HepG2 (cell line): Measurements from ENCODE around the gene CHRM2. TPM values are rescaled to one million over a fixed set of nuclear protein-coding genes. Genes with fewer than 3 reads are reported as not detected.

Experiments used
- ATAC-seq: fragments of 200-7000 bp; cut with Tn5 transposase; 3 replicates; pipeline ENCODE4 v1.9.1; 2020; ENCODE audit warnings: mild to moderate bottlenecking, moderate library complexity
- BruUV-seq: library from RNA; stranded (reverse); fragments of 400-500 nt; replicated peaks from 2 replicates; lab custom pipeline; 2021; lab: Mats Ljungman, UMichigan
- CTCF ChIA-PET: fragments of 300-600 bp; formaldehyde crosslinking; extraction: SDS; loops from one replicate; lab custom pipeline; 2021; ENCODE audit warnings: low total read pairs, inconsistent platforms, low intra/inter-chr PET ratio; lab: Yijun Ruan, JAX
- POLR2A ChIA-PET: fragments of 350-600 bp; sonication (Branson Sonifier 250); formaldehyde crosslinking; loops from one replicate; lab custom pipeline; 2020; ENCODE audit warnings: antibody characterized with exemption, inconsistent platforms; lab: Yijun Ruan, JAX
- DNase-seq: peaks from one replicate; pipeline ENCODE4 v3.0.0-alpha.2; 2015; ENCODE audit warnings: low spot score
- FAIRE-seq: peaks from 3 replicates; lab custom pipeline; 2011; peaks lifted over from hg19 to GRCh38; lab: Jason Lieb, UNC
- H2AFZ ChIP-seq: one replicate; pipeline ENCODE4 v1.6.1; 2011; ENCODE audit warnings: low read length, inconsistent platforms
- H3K27ac ChIP-seq: fragments of 300-600 bp; 3 replicates; pipeline ENCODE4 v1.8.0; 2011; ENCODE audit warnings: mixed run types, mild to moderate bottlenecking, mixed read lengths, low read length, inconsistent platforms; ENCODE audit not compliant: insufficient read depth; ENCODE audit errors: extremely low read length
- H3K27me3 ChIP-seq, 2 experiments: fragments of 200-600 bp in 1 of 2; 2 replicates in 1 of 2; 3 replicates in 1 of 2; pipeline versions ENCODE4 v1.6.0 to v1.8.0; 2011; ENCODE audit warnings: low read length in 2 of 2, mild to moderate bottlenecking in 2 of 2, moderate library complexity in 2 of 2, inconsistent platforms in 1 of 2; ENCODE audit not compliant: insufficient read depth in 2 of 2, control insufficient read depth in 1 of 2
- H3K36me3 ChIP-seq, 2 experiments: fragments of 200-600 bp in 1 of 2; replicated peaks in 1 of 2; 2 replicates in 1 of 2; 3 replicates in 1 of 2; pipeline versions ENCODE4 v1.5.1 to v1.8.0; 2011; ENCODE audit warnings: low read length in 2 of 2, inconsistent platforms in 1 of 2; ENCODE audit not compliant: insufficient read depth in 2 of 2, control insufficient read depth in 1 of 2
- H3K4me1 ChIP-seq: 2 replicates; pipeline ENCODE4 v1.5.1; 2012; ENCODE audit warnings: low read length, inconsistent platforms; ENCODE audit not compliant: insufficient read depth
- H3K4me2 ChIP-seq: 2 replicates; pipeline ENCODE4 v1.6.0; 2011; ENCODE audit warnings: low read depth, low read length, inconsistent platforms
- H3K4me3 ChIP-seq, 3 experiments: fragments of 200-600 bp in 1 of 3; sonication (generic), shearing (Covaris generic) in 1 of 3; replicated peaks in 1 of 3; 2 replicates each; pipeline ENCODE4 v1.5.1; 2011 to 2016; ENCODE audit warnings: low read length in 3 of 3, inconsistent platforms in 2 of 3, low read depth in 2 of 3, mild to moderate bottlenecking in 2 of 3, control low read depth in 1 of 3, mixed read lengths in 1 of 3; ENCODE audit not compliant: insufficient read depth in 1 of 3
- H3K79me2 ChIP-seq: one replicate; pipeline ENCODE4 v1.6.1; 2011; ENCODE audit warnings: low read length, inconsistent platforms; ENCODE audit not compliant: insufficient read depth
- H3K9ac ChIP-seq: 2 replicates; pipeline ENCODE4 v1.6.0; 2011; ENCODE audit warnings: mild to moderate bottlenecking, low read depth, low read length, inconsistent platforms; ENCODE audit not compliant: insufficient read depth
- H3K9me3 ChIP-seq: 2 replicates; pipeline ENCODE4 v1.5.1; 2012; ENCODE audit warnings: mild to moderate bottlenecking, low read length
- H4K20me1 ChIP-seq: 2 replicates; pipeline ENCODE4 v1.6.0; 2011; ENCODE audit warnings: inconsistent platforms, mild to moderate bottlenecking, low read length, moderate library complexity; ENCODE audit not compliant: insufficient read depth
- GTF2F1 ChIP-seq: fragments of 150-350 bp; IDR thresholded peaks from 2 replicates; pipeline ENCODE4 v1.6.1; 2014; ENCODE audit warnings: low read length
- ISL2 ChIP-seq: sonication (generic); formaldehyde crosslinking; IDR thresholded peaks from 2 replicates; pipeline ENCODE4 v1.5.0; 2020; ENCODE audit warnings: missing genetic modification reagents
- MAFF ChIP-seq: IDR thresholded peaks from 2 replicates; pipeline ENCODE4 v1.6.1; 2011; ENCODE audit warnings: low read depth, low read length, improper control_type of control experiment
- PAXIP1 ChIP-seq: sonication (generic); formaldehyde crosslinking; conservative IDR thresholded peaks from 2 replicates; pipeline ENCODE4 v1.4.0; 2020; ENCODE audit warnings: mild to moderate bottlenecking, missing genetic modification reagents, moderate library complexity
- RBFOX2 ChIP-seq: fragments of 200-400 bp; formaldehyde crosslinking; IDR thresholded peaks from 2 replicates; pipeline ENCODE4 v1.6.1; 2017; ENCODE audit warnings: low read depth, mild to moderate bottlenecking, low read length
- SIX4 ChIP-seq: sonication (generic); formaldehyde crosslinking; IDR thresholded peaks from 2 replicates; pipeline ENCODE4 v1.4.0; 2020; ENCODE audit warnings: missing genetic modification reagents
- ZFX ChIP-seq: sonication (generic); formaldehyde crosslinking; IDR thresholded peaks from 2 replicates; pipeline ENCODE4 v1.4.0; 2020; ENCODE audit warnings: mild to moderate bottlenecking, low read depth, missing genetic modification reagents, moderate library complexity
- ZKSCAN1 ChIP-seq: fragments of 150-350 bp; IDR thresholded peaks from 2 replicates; pipeline ENCODE4 v1.6.1; 2014; ENCODE audit warnings: low read length
- ZNF367 ChIP-seq: sonication (generic); formaldehyde crosslinking; IDR thresholded peaks from 2 replicates; pipeline ENCODE4 v1.4.0; 2020; ENCODE audit warnings: missing genetic modification reagents, borderline replicate concordance
- ZNF382 ChIP-seq: sonication (generic); formaldehyde crosslinking; IDR thresholded peaks from 2 replicates; pipeline ENCODE4 v1.5.0; 2020; ENCODE audit warnings: missing genetic modification reagents, mild to moderate bottlenecking, borderline replicate concordance
- ZNF549 ChIP-seq: sonication (generic); formaldehyde crosslinking; IDR thresholded peaks from 2 replicates; pipeline ENCODE4 v1.5.0; 2020; ENCODE audit warnings: missing genetic modification reagents
- ZNF644 ChIP-seq: IDR thresholded peaks from 2 replicates; pipeline ENCODE4 v1.6.1; 2016; ENCODE audit warnings: low read depth
- WGBS: methylation state at CpG from one replicate; pipeline ENCODE4 v1.1.6; 2017; ENCODE audit warnings: low lambda C conversion rate; 5-methylcytosine and 5-hydroxymethylcytosine counted together
- in situ Hi-C: cut with HindIII; loops from 2 replicates; pipeline ENCODE4 v1.10.0; 2017; ENCODE audit warnings: low pct_unique_long_range_greater_than_20kb; ENCODE audit not compliant: extremely low pct_ligation_motif_present
- intact Hi-C: fragments of 100-400 bp; cut with micrococcal nuclease; formaldehyde crosslinking; loops from one replicate; pipeline ENCODE4 v1.10.0; 2022; ENCODE audit not compliant: unreplicated experiment
- polyA plus RNA-seq, 8 experiments: library from polyadenylated mRNA; depleted of rRNA in 3 of 8; stranded (reverse) in 7 of 8; unstranded in 1 of 8; fragments of >200 nt; fragmentation: Illumina TruSeq in 4 of 8; extraction: Trizol in 4 of 8; gene quantifications; 2 replicates each; pipeline versions ENCODE4 v1.2.1 to v1.2.3, GENCODE V29; 2011 to 2016; ENCODE audit warnings: low read depth in 4 of 8, missing spikeins in 1 of 8, mixed read lengths in 1 of 8; ENCODE audit not compliant: insufficient read depth in 1 of 8
- total RNA-seq, 5 experiments: library from RNA; depleted of rRNA; stranded (reverse); fragments of >200 nt; fragmentation: Illumina TruSeq; extraction: Trizol; gene quantifications; 2 replicates each; pipeline ENCODE4 v1.2.3, GENCODE V29; 2016; ENCODE audit warnings: low read depth in 1 of 5
- TF ChIP-seq, protein P1 (sequence below): sonication (generic); formaldehyde crosslinking; IDR thresholded peaks from 2 replicates; pipeline ENCODE4 v1.5.1; 2020; ENCODE audit warnings: missing genetic modification reagents, mild to moderate bottlenecking, borderline replicate concordance
- TF ChIP-seq, protein P2 (sequence below): sonication (generic); formaldehyde crosslinking; IDR thresholded peaks from 2 replicates; pipeline ENCODE4 v1.4.0; 2020; ENCODE audit warnings: missing genetic modification reagents

The CHRM2 gene
- total and polyA plus RNA-seq, 2 of the 13 experiments (the other 11 are each of a cell fraction or from before 2014, with no cell fraction given) = not detected

- H3K4me1 ChIP-seq = no peaks in the 10 kb centered on the region
- no peaks in the 10 kb centered on the region for H3K27me3 ChIP-seq
- H2AFZ ChIP-seq = no peak overlapping the region
- in situ Hi-C loops (no loop called here), intact Hi-C loops (no loop called here)
- TF ChIP-seq ZNF382 (CRISPR knock-in tag) (no peak), GTF2F1 (no peak), ZKSCAN1 (no peak), RBFOX2 (no peak), PAXIP1 (no peak), ZNF367 (no peak), MAFF (no peak), ZFX (CRISPR knock-in tag) (no peak), ZNF549 (no peak), SIX4 (CRISPR knock-in tag) (no peak), ZNF644 (CRISPR knock-in tag) (no peak), ISL2 (CRISPR knock-in tag) (no peak)
- TF ChIP-seq, protein P1, sequence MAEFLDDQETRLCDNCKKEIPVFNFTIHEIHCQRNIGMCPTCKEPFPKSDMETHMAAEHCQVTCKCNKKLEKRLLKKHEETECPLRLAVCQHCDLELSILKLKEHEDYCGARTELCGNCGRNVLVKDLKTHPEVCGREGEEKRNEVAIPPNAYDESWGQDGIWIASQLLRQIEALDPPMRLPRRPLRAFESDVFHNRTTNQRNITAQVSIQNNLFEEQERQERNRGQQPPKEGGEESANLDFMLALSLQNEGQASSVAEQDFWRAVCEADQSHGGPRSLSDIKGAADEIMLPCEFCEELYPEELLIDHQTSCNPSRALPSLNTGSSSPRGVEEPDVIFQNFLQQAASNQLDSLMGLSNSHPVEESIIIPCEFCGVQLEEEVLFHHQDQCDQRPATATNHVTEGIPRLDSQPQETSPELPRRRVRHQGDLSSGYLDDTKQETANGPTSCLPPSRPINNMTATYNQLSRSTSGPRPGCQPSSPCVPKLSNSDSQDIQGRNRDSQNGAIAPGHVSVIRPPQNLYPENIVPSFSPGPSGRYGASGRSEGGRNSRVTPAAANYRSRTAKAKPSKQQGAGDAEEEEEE (CRISPR knock-in tag) = no peak
- TF ChIP-seq, protein P2, sequence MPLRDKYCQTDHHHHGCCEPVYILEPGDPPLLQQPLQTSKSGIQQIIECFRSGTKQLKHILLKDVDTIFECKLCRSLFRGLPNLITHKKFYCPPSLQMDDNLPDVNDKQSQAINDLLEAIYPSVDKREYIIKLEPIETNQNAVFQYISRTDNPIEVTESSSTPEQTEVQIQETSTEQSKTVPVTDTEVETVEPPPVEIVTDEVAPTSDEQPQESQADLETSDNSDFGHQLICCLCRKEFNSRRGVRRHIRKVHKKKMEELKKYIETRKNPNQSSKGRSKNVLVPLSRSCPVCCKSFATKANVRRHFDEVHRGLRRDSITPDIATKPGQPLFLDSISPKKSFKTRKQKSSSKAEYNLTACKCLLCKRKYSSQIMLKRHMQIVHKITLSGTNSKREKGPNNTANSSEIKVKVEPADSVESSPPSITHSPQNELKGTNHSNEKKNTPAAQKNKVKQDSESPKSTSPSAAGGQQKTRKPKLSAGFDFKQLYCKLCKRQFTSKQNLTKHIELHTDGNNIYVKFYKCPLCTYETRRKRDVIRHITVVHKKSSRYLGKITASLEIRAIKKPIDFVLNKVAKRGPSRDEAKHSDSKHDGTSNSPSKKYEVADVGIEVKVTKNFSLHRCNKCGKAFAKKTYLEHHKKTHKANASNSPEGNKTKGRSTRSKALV (CRISPR knock-in tag) = no peak
- CTCF ChIA-PET = no interaction called here
- H3K9me3 ChIP-seq = no peaks in the 10 kb centered on the region
- no TSS peak for BruUV-seq
- POLR2A ChIA-PET = no interaction called here
- no peak overlapping the region for H3K4me3 ChIP-seq
- FAIRE-seq (no peak), DNase-seq (no peak), ATAC-seq (no peak)
- 7% methylated on average over 1 of the region's 1 CpG for WGBS
- H3K4me2 ChIP-seq = no peak overlapping the region
- H3K36me3 ChIP-seq = no peaks in the 10 kb centered on the region
- no peak overlapping the region for H3K27ac ChIP-seq
- H4K20me1 ChIP-seq = no peaks in the 10 kb centered on the region
- H3K79me2 ChIP-seq = no peaks in the 10 kb centered on the region
- H3K9ac ChIP-seq = no peak overlapping the region
Observed at GRCh38 chr7:136877509-136877908, 9.1 kb downstream of the CHRM2 start.
